Smooth muscle cell (in vitro differentiated cells): ENCODE data around the gene MYO16. TPM values are rescaled to one million over a fixed set of nuclear protein-coding genes. Genes with fewer than 3 reads are reported as not detected.

Experiments
- DNase-seq: peaks from one replicate; lab custom pipeline; 2025; ENCODE audit not compliant: unreplicated experiment; lab: John Stamatoyannopoulos, UW
- H2AFZ ChIP-seq: fragments of 200-600 bp; sonication (generic); 2 replicates; pipeline ENCODE4 v1.6.0; 2016; ENCODE audit warnings: antibody characterized with exemption, low read depth, mild to moderate bottlenecking
- H3F3A ChIP-seq: fragments of 200-600 bp; sonication (generic); 2 replicates; pipeline ENCODE4 v1.6.0; 2017; ENCODE audit warnings: antibody characterized with exemption, low read depth
- H3K27ac ChIP-seq: fragments of 200-600 bp; sonication (generic); 2 replicates; pipeline ENCODE4 v1.5.1; 2016; ENCODE audit warnings: low read depth, mild to moderate bottlenecking
- H3K27me3 ChIP-seq: fragments of 200-600 bp; sonication (generic); 2 replicates; pipeline ENCODE4 v1.6.1; 2016; ENCODE audit warnings: low read depth, mild to moderate bottlenecking
- H3K36me3 ChIP-seq: fragments of 200-600 bp; sonication (generic); 2 replicates; pipeline ENCODE4 v1.5.1; 2016; ENCODE audit warnings: low read depth
- H3K4me1 ChIP-seq: fragments of 200-600 bp; sonication (generic); 2 replicates; pipeline ENCODE4 v1.5.1; 2016; ENCODE audit warnings: low read depth
- H3K4me2 ChIP-seq: fragments of 200-600 bp; sonication (generic); 2 replicates; pipeline ENCODE4 v1.6.0; 2016; ENCODE audit warnings: mild to moderate bottlenecking
- H3K4me3 ChIP-seq: fragments of 200-600 bp; sonication (generic); 2 replicates; pipeline ENCODE4 v1.5.1; 2016; ENCODE audit warnings: mild to moderate bottlenecking
- H3K79me2 ChIP-seq: fragments of 200-600 bp; sonication (generic); 2 replicates; pipeline ENCODE4 v1.6.0; 2016; ENCODE audit warnings: low read depth, mild to moderate bottlenecking
- H3K9ac ChIP-seq: fragments of 200-600 bp; sonication (generic); 2 replicates; pipeline ENCODE4 v1.6.0; 2016; ENCODE audit warnings: low read depth
- H3K9me3 ChIP-seq: fragments of 200-600 bp; sonication (generic); replicated peaks from 2 replicates; pipeline ENCODE4 v1.5.1; 2016; ENCODE audit warnings: low read depth
- H4K20me1 ChIP-seq: fragments of 200-600 bp; sonication (generic); 2 replicates; pipeline ENCODE4 v1.6.0; 2016; ENCODE audit warnings: low read depth
- CTCF ChIP-seq: fragments of 200-600 bp; sonication (generic); IDR thresholded peaks from 2 replicates; pipeline ENCODE4 v1.5.1; 2017; ENCODE audit warnings: borderline replicate concordance, mild to moderate bottlenecking, antibody characterized with exemption; ENCODE audit not compliant: insufficient read depth, poor library complexity, severe bottlenecking
- WGBS: methylation state at CpG from one replicate; pipeline ENCODE4 v1.1.7; 2016; ENCODE audit warnings: low lambda C conversion rate; 5-methylcytosine and 5-hydroxymethylcytosine counted together
- polyA plus RNA-seq: library from polyadenylated mRNA; unstranded; fragments of >200 nt; fragmentation: Nextera tagmentation; extraction: Ambion mirVana; gene quantifications from 2 replicates; pipeline ENCODE4 v1.2.1, GENCODE V29; 2016
- total RNA-seq: library from RNA; depleted of rRNA; stranded (reverse); fragments of >200 nt; gene quantifications from 2 replicates; pipeline ENCODE4 v1.2.3, GENCODE V29; 2014

The MYO16 gene
- total and polyA plus RNA-seq, 2 experiments from 2014 or later: not detected

GRCh38 chr13:109203587-109203986, 574.2 kb downstream of the MYO16 start:
- H3K36me3 ChIP-seq: no peaks in the 10 kb centered on the region
- no peak overlapping the region for H3K27ac ChIP-seq
- no peak for DNase-seq
- H3K4me2 ChIP-seq: no peak overlapping the region
- no peaks in the 10 kb centered on the region for H3K27me3 ChIP-seq
- no peak overlapping the region for H2AFZ ChIP-seq
- no peaks in the 10 kb centered on the region for H3K79me2 ChIP-seq
- H3K9ac ChIP-seq: no peak overlapping the region
- no peaks in the 10 kb centered on the region for H3K9me3 ChIP-seq
- no peaks in the 10 kb centered on the region for H4K20me1 ChIP-seq
- WGBS: 85% methylated on average over 3 of the region's 3 CpGs
- H3K4me1 ChIP-seq: peaks cover 5% of the 10 kb centered on the region
- H3K4me3 ChIP-seq: no peak overlapping the region
- no peaks in the 10 kb centered on the region for H3F3A ChIP-seq
- TF ChIP-seq CTCF: no peak

GRCh38 chr13:109204252-109204651, 574.8 kb downstream of the MYO16 start:
- Histone ChIP-seq H3K4me1 (peaks cover 4% of the 10 kb centered on the region), H3K4me3 (no peak overlapping the region), H3K9me3 (no peaks in the 10 kb centered on the region), H3K4me2 (no peak overlapping the region), H2AFZ (no peak overlapping the region), H3K36me3 (no peaks in the 10 kb centered on the region), H3K79me2 (no peaks in the 10 kb centered on the region), H4K20me1 (no peaks in the 10 kb centered on the region), H3K27ac (no peak overlapping the region), H3K9ac (no peak overlapping the region), H3K27me3 (no peaks in the 10 kb centered on the region), H3F3A (no peaks in the 10 kb centered on the region)
- WGBS: 98% methylated on average over 2 of the region's 2 CpGs
- no peak for TF ChIP-seq CTCF
- DNase-seq: no peak

- Histone ChIP-seq H3K4me1 (no peaks in the 10 kb centered on the region), H3K9me3 (no peaks in the 10 kb centered on the region), H3K4me3 (no peak overlapping the region), H3K79me2 (no peaks in the 10 kb centered on the region), H3K4me2 (no peak overlapping the region), H3K27me3 (no peaks in the 10 kb centered on the region), H3K9ac (no peak overlapping the region), H4K20me1 (no peaks in the 10 kb centered on the region), H2AFZ (no peak overlapping the region), H3K36me3 (no peaks in the 10 kb centered on the region), H3K27ac (no peak overlapping the region), H3F3A (no peaks in the 10 kb centered on the region)
- TF ChIP-seq CTCF: no peak
- WGBS: 94% methylated on average over 4 of the region's 4 CpGs
- DNase-seq: no peak
These were observed 575.2 kb downstream of the MYO16 start for GRCh38 chr13:109204657-109205056.

GRCh38 chr13:109205315-109205714, 575.9 kb downstream of the MYO16 start:
- H3K4me2 ChIP-seq: no peak overlapping the region
- no peak for TF ChIP-seq CTCF

More at GRCh38 chr13:109205315-109205714, 575.9 kb downstream of the MYO16 start:
- Histone ChIP-seq H3K9me3 (no peaks in the 10 kb centered on the region), H3K79me2 (no peaks in the 10 kb centered on the region), H3F3A (no peaks in the 10 kb centered on the region), H3K27me3 (no peaks in the 10 kb centered on the region), H3K36me3 (no peaks in the 10 kb centered on the region), H3K4me1 (no peaks in the 10 kb centered on the region), H3K27ac (no peak overlapping the region), H3K9ac (no peak overlapping the region), H3K4me3 (no peak overlapping the region), H4K20me1 (no peaks in the 10 kb centered on the region), H2AFZ (no peak overlapping the region)
- 75% methylated on average over 2 of the region's 2 CpGs for WGBS
- no peak for DNase-seq
